Measurements from ENCODE around the gene PPFIBP2. TPM values are rescaled to one million over a fixed set of nuclear protein-coding genes. Genes with fewer than 3 reads are reported as not detected.

Gene PPFIBP2
- total RNA-seq, 2 experiments from 2014 or later: 102 to 182 TPM

- no peaks in the 10 kb centered on the region for H3K9me2 ChIP-seq (ENCODE audit: insufficient read depth, low read length)
- no peak for TF ChIP-seq EZH2phosphoT487 (IDR thresholded peaks at IDR 0.05; ENCODE audit: borderline replicate concordance, low read depth, low read length)
- TF ChIP-seq CTCF (conservative IDR thresholded peaks at IDR 0.05; ENCODE audit: low read length): no peak
- no peak for DNase-seq (ENCODE audit: low spot score)
- ChIA-PET POLR2A (interaction anchor here (0.6 to 1.2 kb wide), 2 partner anchors 14 to 500 kb away, joined by 3 read pairs; no protein-coding TSS in a partner anchor), CTCF (ENCODE audit: unreplicated experiment) (no interaction called here)
- H3K4me3 ChIP-seq (ENCODE audit: low read depth, low read length, poor library complexity, severe bottlenecking): no peak overlapping the region
- BruUV-seq (replicated peaks): no TSS peak
- intact Hi-C loops (cut with micrococcal nuclease; ENCODE audit: unreplicated experiment): no loop called here
- no peaks in the 10 kb centered on the region for H3K36me3 ChIP-seq (ENCODE audit: insufficient read depth, low read length)
- no peaks in the 10 kb centered on the region for H4K20me1 ChIP-seq (ENCODE audit: insufficient read depth, low read length)
- peaks cover 10% of the 10 kb centered on the region for H3K4me1 ChIP-seq (ENCODE audit: insufficient read depth, low read length, poor library complexity, severe bottlenecking)
- no peak overlapping the region for H3K4me2 ChIP-seq (ENCODE audit: low read length)
- H3K9me3 ChIP-seq (ENCODE audit: low read length): no peaks in the 10 kb centered on the region
- H3K79me2 ChIP-seq (ENCODE audit: insufficient read depth, low read depth, low read length): no peaks in the 10 kb centered on the region
- no peak overlapping the region for H2AFZ ChIP-seq (ENCODE audit: low read length)
- H3K27ac ChIP-seq (ENCODE audit: low read depth, low read length, poor library complexity, severe bottlenecking): no peak overlapping the region
Observed at GRCh38 chr11:7469351-7469865, 44.4 kb upstream of the PPFIBP2 start.

- Histone ChIP-seq H3K27ac (ENCODE audit: low read depth, low read length, poor library complexity, severe bottlenecking) (no peak overlapping the region), H3K36me3 (ENCODE audit: insufficient read depth, low read length) (no peaks in the 10 kb centered on the region), H2AFZ (ENCODE audit: low read length) (no peak overlapping the region), H4K20me1 (ENCODE audit: insufficient read depth, low read length) (no peaks in the 10 kb centered on the region), H3K4me1 (ENCODE audit: insufficient read depth, low read length, poor library complexity, severe bottlenecking) (peaks cover 10% of the 10 kb centered on the region), H3K4me3 (ENCODE audit: low read depth, low read length, poor library complexity, severe bottlenecking) (no peak overlapping the region), H3K9me3 (ENCODE audit: low read length) (no peaks in the 10 kb centered on the region), H3K4me2 (ENCODE audit: low read length) (no peak overlapping the region), H3K9me2 (ENCODE audit: insufficient read depth, low read length) (no peaks in the 10 kb centered on the region), H3K79me2 (ENCODE audit: insufficient read depth, low read depth, low read length) (no peaks in the 10 kb centered on the region)
- intact Hi-C loops (cut with micrococcal nuclease; ENCODE audit: unreplicated experiment): no loop called here
- ChIA-PET CTCF (ENCODE audit: unreplicated experiment) (no interaction called here), POLR2A (interaction anchor here (0.7 to 1.4 kb wide), 2 partner anchors 9 to 141 kb away, joined by 3 to 4 read pairs; no protein-coding TSS in a partner anchor)
- no peak for DNase-seq (ENCODE audit: low spot score)
- TF ChIP-seq EZH2phosphoT487 (IDR thresholded peaks at IDR 0.05; ENCODE audit: borderline replicate concordance, low read depth, low read length): no peak
- BruUV-seq (replicated peaks): no TSS peak
Observed at GRCh38 chr11:7471071-7471470, 42.7 kb upstream of the PPFIBP2 start.

- ChIA-PET POLR2A (no interaction called here), CTCF (ENCODE audit: unreplicated experiment) (no interaction called here)
- TF ChIP-seq EZH2phosphoT487 (IDR thresholded peaks at IDR 0.05; ENCODE audit: borderline replicate concordance, low read depth, low read length): no peak
- no peak for TF ChIP-seq CTCF (conservative IDR thresholded peaks at IDR 0.05; ENCODE audit: low read length)
- no peak overlapping the region for H3K27ac ChIP-seq (ENCODE audit: low read depth, low read length, poor library complexity, severe bottlenecking)
- intact Hi-C loops (cut with micrococcal nuclease; ENCODE audit: unreplicated experiment): no loop called here
- BruUV-seq (replicated peaks): no TSS peak
- no peaks in the 10 kb centered on the region for H3K79me2 ChIP-seq (ENCODE audit: insufficient read depth, low read depth, low read length)
- no peak overlapping the region for H2AFZ ChIP-seq (ENCODE audit: low read length)
- no peak overlapping the region for H3K4me3 ChIP-seq (ENCODE audit: low read depth, low read length, poor library complexity, severe bottlenecking)
- no peaks in the 10 kb centered on the region for H3K9me2 ChIP-seq (ENCODE audit: insufficient read depth, low read length)
- peak; percentile 57 for DNase-seq (ENCODE audit: low spot score)
- H3K36me3 ChIP-seq (ENCODE audit: insufficient read depth, low read length): no peaks in the 10 kb centered on the region
- H3K4me2 ChIP-seq (ENCODE audit: low read length): peak overlapping the region; percentile 28; the same call in 1 of the 2 replicates
- H3K4me1 ChIP-seq (ENCODE audit: insufficient read depth, low read length, poor library complexity, severe bottlenecking): peaks cover 10% of the 10 kb centered on the region
- H3K9me3 ChIP-seq (ENCODE audit: low read length): no peaks in the 10 kb centered on the region
- no peaks in the 10 kb centered on the region for H4K20me1 ChIP-seq (ENCODE audit: insufficient read depth, low read length)
Observed at GRCh38 chr11:7473717-7474116, 40.1 kb upstream of the PPFIBP2 start.
